Parathyroid adenoma (tissue), 2 donors: ENCODE measurements around the gene DCAF17.

ENCODE experiments used
- H2AFZ ChIP-seq: fragments of 300-600 bp; sonication (generic); one replicate; pipeline ENCODE4 v1.7.0; 2017; ENCODE audit warnings: antibody characterized with exemption, mild to moderate bottlenecking
- H3K27ac ChIP-seq: fragments of 300-600 bp; sonication (generic); one replicate; pipeline ENCODE4 v1.7.0; 2017
- H3K27me3 ChIP-seq: fragments of 300-600 bp; sonication (generic); one replicate; pipeline ENCODE4 v1.7.0; 2017; ENCODE audit warnings: low read length; ENCODE audit not compliant: control insufficient read depth, insufficient read depth
- H3K36me3 ChIP-seq: fragments of 300-600 bp; sonication (generic); one replicate; pipeline ENCODE4 v1.7.0; 2017; ENCODE audit warnings: low read length; ENCODE audit not compliant: control insufficient read depth, insufficient read depth
- H3K4me1 ChIP-seq: fragments of 300-600 bp; sonication (generic); one replicate; pipeline ENCODE4 v1.7.0; 2017; ENCODE audit warnings: control low read depth
- H3K4me2 ChIP-seq: fragments of 300-600 bp; sonication (generic); one replicate; pipeline ENCODE4 v1.7.0; 2017; ENCODE audit warnings: low read length
- H3K4me3 ChIP-seq: fragments of 300-600 bp; sonication (generic); one replicate; pipeline ENCODE4 v1.7.0; 2017; ENCODE audit warnings: low read depth, low read length
- H3K79me2 ChIP-seq: fragments of 300-600 bp; sonication (generic); one replicate; pipeline ENCODE4 v1.7.0; 2017; ENCODE audit warnings: control low read depth
- H3K9ac ChIP-seq: fragments of 300-600 bp; sonication (generic); one replicate; pipeline ENCODE4 v1.7.0; 2017; ENCODE audit warnings: mild to moderate bottlenecking
- H3K9me3 ChIP-seq: fragments of 300-600 bp; sonication (generic); one replicate; pipeline ENCODE4 v1.7.0; 2017; ENCODE audit warnings: low read length; ENCODE audit not compliant: control insufficient read depth
- CTCF ChIP-seq: fragments of 300-600 bp; sonication (generic); IDR thresholded peaks from one replicate; pipeline ENCODE4 v1.7.0; 2017; ENCODE audit warnings: antibody characterized with exemption, mild to moderate bottlenecking
- donor health status: primary hyperparathyroidism.

Gene DCAF17

GRCh38 chr2:171389780-171390179 is 44.2 kb upstream of the DCAF17 start:
- H3K27me3 ChIP-seq = no peaks in the 10 kb centered on the region
- H3K4me2 ChIP-seq = no peak overlapping the region
- no peak overlapping the region for H3K4me3 ChIP-seq
- no peaks in the 10 kb centered on the region for H3K36me3 ChIP-seq
- TF ChIP-seq CTCF = no peak
- no peak overlapping the region for H3K9ac ChIP-seq
- H3K4me1 ChIP-seq = no peaks in the 10 kb centered on the region
- no peak overlapping the region for H2AFZ ChIP-seq
- no peak overlapping the region for H3K27ac ChIP-seq
- no peaks in the 10 kb centered on the region for H3K79me2 ChIP-seq
- no peaks in the 10 kb centered on the region for H3K9me3 ChIP-seq

GRCh38 chr2:171390941-171391516 is 43.0 kb upstream of the DCAF17 start:
- Histone ChIP-seq H2AFZ (no peak overlapping the region), H3K79me2 (no peaks in the 10 kb centered on the region), H3K4me3 (no peak overlapping the region), H3K36me3 (no peaks in the 10 kb centered on the region), H3K4me2 (no peak overlapping the region), H3K9ac (no peak overlapping the region), H3K4me1 (no peaks in the 10 kb centered on the region), H3K27me3 (no peaks in the 10 kb centered on the region), H3K9me3 (no peaks in the 10 kb centered on the region), H3K27ac (no peak overlapping the region)
- no peak for TF ChIP-seq CTCF

GRCh38 chr2:171391532-171391931 is 42.5 kb upstream of the DCAF17 start:
- Histone ChIP-seq H3K9ac (no peak overlapping the region), H3K36me3 (no peaks in the 10 kb centered on the region), H3K27me3 (no peaks in the 10 kb centered on the region), H3K79me2 (no peaks in the 10 kb centered on the region), H3K4me3 (no peak overlapping the region), H3K4me2 (no peak overlapping the region), H3K4me1 (no peaks in the 10 kb centered on the region), H3K9me3 (no peaks in the 10 kb centered on the region), H2AFZ (no peak overlapping the region), H3K27ac (no peak overlapping the region)
- TF ChIP-seq CTCF = no peak

- Histone ChIP-seq H3K4me2 (no peak overlapping the region), H3K9me3 (no peaks in the 10 kb centered on the region)
Observed at GRCh38 chr2:171393487-171393886, 40.5 kb upstream of the DCAF17 start.

More at GRCh38 chr2:171393487-171393886, 40.5 kb upstream of the DCAF17 start:
- Histone ChIP-seq H3K27ac (no peak overlapping the region), H3K27me3 (no peaks in the 10 kb centered on the region), H3K4me1 (no peaks in the 10 kb centered on the region), H2AFZ (no peak overlapping the region), H3K9ac (no peak overlapping the region), H3K4me3 (no peak overlapping the region), H3K79me2 (no peaks in the 10 kb centered on the region), H3K36me3 (peaks cover 3% of the 10 kb centered on the region)
- TF ChIP-seq CTCF = no peak
